8988T (cell line): ENCODE data around the gene MTHFS.
"Not testable (repeated sequence)": the region's sequence is repeated elsewhere in the genome, so short reads cannot be mapped to it uniquely, and the experiment has no call there.

Source experiments
- DNase-seq: peaks from one replicate; pipeline ENCODE4 v3.0.0; 2011

The MTHFS gene

GRCh38 chr15:79896634-79897379, at the start of gene MTHFS:
Gene MTHFS (minus strand): TSS chr15:79897014. CDS start chr15:79896988, 26 bp downstream.
- peak; percentile 41 for DNase-seq

DNA sequence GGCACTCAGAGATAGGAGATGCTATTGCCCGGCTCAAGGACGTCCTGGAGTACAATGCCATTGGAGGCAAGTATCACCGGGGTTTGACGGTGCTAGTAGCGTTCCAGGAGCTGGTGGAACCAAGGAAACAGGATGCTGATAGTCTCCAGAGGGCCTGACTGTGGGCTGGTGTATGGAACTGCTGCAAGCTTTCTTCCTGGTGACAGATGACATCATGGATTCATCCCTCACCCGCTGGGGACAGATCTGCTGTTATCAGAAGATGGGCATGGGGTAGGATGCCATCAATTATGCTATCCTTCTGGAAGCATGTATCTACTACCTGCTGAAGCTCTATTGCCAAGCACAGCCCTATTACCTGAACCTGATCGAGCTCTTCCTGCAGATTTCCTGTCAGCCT, 47.8 kb upstream of the MTHFS start:
- DNase-seq = no peak

DNA sequence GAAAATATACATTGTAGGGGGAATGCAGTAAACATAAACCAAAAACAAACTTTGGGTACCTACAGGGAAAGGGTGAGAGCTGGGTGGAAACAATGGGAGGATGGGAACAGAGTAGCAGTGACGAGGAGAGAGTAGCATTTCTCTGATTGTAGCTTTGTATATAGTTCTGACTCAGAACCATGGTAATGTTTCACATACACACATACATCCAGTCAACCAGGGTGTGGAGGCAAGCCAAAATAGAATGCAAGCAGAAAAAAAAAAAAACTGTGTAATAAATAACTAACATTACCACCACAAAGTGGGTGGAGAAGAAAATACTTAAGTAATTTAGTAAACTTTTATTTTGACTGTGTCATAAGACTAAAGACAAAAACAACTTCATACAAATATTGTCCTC, 47.0 kb upstream of the MTHFS start:
- no peak for DNase-seq

GRCh38 chr15:79942741-79943481, 46.1 kb upstream of the MTHFS start:
- no peak for DNase-seq

GRCh38 chr15:79939399-79939798, 42.6 kb upstream of the MTHFS start:
- DNase-seq = no peak

- no peak for DNase-seq
These were observed 41.3 kb upstream of the MTHFS start for GRCh38 chr15:79938143-79938542.

GRCh38 chr15:79935556-79936201, 38.9 kb upstream of the MTHFS start:
- DNase-seq = not testable (repeated sequence)

DNA sequence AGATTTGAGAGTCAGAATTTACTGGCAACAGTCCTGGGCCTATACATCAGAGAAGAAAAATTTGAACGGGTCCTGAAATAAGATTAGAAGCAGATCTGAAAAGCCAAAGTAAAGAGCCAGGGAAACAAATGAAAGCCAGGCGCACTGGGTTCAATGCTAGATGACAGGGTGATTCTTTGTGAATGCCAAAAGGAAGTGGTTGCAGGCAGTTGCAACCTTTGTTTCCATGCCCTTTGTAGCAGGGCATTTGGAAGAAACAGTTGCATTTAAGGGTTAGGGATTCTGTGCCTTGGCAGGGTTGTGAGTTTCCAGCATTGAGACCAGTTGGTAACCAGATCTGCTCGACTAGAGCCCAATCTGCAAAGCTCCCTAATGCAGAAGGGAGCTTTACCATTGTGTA, 36.4 kb upstream of the MTHFS start:
- no peak for DNase-seq

GRCh38 chr15:79932447-79932846, 35.6 kb upstream of the MTHFS start:
- no peak for DNase-seq

DNA sequence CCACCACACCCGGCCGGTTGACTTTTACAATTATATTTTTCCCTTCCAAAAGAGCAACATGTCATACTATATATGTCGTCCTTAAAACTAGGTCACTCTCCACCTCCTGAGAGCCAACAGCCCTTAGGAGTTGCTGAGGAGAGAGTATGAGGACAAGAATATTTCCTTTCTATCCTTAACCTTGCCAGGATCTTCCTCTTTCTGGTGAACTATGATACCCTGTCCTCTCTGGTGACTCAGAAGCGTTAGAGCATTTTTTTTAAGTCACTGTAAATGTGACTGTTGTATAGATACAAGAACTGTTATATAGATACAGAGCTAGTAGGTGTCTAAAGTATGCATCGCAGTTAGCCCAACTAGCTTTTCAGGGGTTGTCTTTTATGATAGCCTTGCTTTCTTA, 33.7 kb upstream of the MTHFS start:
- DNase-seq = no peak

DNA sequence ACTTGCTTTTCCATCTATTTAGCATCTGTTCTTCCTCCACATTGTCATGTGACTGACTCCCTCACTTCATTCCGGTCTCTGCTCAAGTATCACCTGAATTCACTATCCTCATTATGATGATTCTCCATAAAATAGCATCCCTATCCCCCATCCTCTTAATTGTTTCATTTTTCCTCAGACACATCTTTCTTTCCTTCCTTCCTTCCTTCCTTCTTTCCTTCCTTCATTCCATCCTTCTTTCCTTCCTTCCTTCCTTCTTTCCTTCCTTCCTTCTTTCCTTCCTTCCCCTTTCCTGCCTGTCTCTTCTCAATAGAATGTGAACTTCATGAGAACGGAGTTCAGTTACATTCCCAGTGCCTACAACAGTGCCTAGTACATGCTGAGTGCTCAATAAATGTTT, 32.6 kb upstream of the MTHFS start:
- DNase-seq = no peak

- DNase-seq = not testable (repeated sequence)
These were observed 29.3 kb upstream of the MTHFS start for GRCh38 chr15:79926116-79926515.

DNA sequence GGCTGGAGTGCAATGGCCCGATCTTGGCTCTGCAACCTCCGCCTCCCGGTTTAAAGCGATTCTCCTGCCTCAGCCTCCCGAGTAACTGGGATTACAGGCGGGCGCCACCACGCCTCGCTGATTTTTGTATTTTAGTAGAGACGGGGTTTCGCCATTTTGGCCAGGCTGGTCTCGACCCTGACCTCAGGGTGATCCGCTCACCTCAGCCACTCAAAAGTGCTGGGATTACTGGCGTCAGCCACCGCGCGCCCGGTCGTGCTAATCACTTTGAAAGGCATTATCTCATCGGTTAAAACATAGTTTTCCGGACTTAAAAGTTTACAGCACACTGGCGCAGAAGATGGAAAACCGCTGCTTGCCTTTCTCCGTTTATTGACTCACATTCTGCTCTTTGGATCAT, 27.6 kb upstream of the MTHFS start:
- no peak for DNase-seq

GRCh38 chr15:79923515-79924169, 26.8 kb upstream of the MTHFS start:
- peak; percentile 84 for DNase-seq

DNA sequence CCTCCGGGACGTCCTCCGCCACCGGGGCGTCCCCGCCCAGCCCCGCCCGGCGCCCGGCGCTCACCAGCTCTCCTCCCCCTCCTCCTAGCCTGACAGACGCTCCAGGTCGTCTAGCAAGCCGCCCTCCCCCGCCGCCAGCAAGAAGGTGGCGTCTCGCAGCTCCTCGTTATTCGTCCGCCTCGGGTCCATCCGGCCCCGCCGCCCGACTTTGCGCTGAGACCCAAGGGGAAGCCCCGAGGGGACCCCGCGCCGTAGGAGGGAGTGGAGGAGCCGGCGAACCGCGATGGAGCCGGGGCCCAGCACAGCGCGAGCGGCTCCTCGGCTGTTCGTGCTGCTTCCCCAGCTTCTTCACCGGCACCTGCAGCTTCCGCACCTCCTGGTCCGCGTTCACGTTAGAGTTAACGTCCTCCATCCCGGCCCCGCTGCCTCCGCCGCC, 26.3 kb upstream of the MTHFS start:
- peak; percentile 45 for DNase-seq

DNA sequence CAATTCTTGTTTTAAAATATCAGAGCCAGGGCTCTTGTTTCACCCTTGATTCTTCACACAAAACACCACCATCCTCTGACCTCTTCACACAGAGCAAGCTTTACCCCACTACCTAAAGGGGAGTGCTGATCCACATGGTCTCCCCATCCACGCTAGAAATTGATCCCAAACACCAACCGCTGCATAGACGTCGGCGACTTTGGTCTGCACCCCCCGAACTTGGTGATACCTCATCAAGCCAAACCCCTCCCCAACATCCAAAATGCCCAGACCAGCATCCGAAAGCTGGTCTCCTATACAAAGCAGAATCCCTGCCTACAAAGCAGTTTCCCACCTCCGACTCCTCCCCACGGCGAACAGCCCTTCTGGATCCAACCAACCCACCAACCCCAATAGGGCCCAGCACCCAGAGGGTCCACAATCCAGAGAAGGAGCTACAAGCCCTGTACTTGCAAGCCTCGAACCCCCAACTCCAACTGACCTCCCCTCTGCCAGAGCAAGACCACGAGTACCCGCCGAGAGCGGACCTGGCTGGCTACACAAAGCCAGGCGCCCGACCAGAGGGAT, 25.8 kb upstream of the MTHFS start:
- DNase-seq = no peak

GRCh38 chr15:79919749-79920511, 23.1 kb upstream of the MTHFS start:
- DNase-seq = no peak

DNA sequence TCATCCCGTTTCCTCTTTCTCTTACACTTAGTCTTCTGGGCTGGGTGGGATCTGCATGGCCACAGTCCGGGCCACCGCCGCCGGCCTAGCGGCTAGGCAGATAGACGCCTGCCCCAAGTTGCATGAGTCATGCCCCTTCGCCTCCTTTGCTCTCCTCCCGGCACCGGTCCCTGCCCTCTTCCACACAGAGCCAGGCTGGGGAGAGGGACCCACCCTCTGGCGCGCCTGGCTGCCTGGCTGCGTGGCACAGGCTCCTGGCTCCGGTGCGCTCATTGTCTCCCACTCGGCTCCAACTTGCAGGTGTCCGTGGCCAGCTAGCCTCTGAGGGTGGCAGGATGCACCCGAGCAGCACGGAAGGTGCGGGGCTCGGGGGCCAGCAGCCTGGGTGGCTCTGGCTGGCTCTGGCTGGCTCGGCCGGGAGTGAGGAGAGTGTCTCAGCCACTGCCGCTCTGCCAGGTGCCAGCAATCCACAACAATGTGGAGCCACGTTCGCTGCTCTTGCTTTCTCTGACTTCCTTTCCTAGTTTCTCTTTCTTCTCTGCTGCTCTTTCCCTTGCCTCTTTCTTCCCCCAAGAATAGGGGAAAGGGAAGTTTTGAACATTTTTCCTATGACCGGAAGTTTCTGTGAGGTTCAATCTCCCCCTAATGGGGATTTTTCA, 22.4 kb upstream of the MTHFS start:
- DNase-seq = no peak

DNA sequence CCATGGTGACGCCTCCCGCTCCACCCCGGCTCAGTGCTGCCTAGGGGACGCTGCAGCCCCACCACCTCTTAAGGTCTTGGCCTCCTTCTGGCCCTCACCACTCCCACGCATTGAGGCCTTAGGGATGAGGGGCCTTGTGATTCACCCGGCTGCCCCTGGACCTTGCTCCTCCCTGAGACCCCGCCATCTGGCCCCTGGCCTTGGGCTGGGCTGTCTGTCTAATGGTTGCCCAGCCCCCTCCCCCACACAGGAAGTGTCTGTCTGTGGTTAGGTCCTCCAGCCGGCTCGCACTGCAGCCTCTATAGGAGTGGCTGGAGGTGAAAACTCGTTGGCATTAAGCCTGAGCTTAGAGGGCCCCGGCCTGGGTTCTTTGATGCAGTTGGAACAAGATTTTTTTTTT, 21.5 kb upstream of the MTHFS start:
- no peak for DNase-seq

- DNase-seq = no peak
These were observed 19.8 kb upstream of the MTHFS start for GRCh38 chr15:79916502-79917132.
